ENCODE results near the gene CREB3L4. TPM values are rescaled to one million over a fixed set of nuclear protein-coding genes. Genes with fewer than 3 reads are reported as not detected.

The CREB3L4 gene, protein sequence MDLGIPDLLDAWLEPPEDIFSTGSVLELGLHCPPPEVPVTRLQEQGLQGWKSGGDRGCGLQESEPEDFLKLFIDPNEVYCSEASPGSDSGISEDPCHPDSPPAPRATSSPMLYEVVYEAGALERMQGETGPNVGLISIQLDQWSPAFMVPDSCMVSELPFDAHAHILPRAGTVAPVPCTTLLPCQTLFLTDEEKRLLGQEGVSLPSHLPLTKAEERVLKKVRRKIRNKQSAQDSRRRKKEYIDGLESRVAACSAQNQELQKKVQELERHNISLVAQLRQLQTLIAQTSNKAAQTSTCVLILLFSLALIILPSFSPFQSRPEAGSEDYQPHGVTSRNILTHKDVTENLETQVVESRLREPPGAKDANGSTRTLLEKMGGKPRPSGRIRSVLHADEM
- 26.4 TPM for polyA plus RNA-seq (2012; ENCODE audit: insufficient read depth, insufficient read length)

- DNase-seq (ENCODE audit: low read depth, low spot score) = peak; percentile 99
- H3K4me3 ChIP-seq (ENCODE audit: low read length) = peak within 1 kb of the TSS; percentile 72
These were observed at the start of gene CREB3L4 for GRCh38 chr1:153967107-153967999. Gene CREB3L4, plus strand, starts transcription at chr1:153967902. Its CDS starts 624 bp downstream, at chr1:153968526.

DNA sequence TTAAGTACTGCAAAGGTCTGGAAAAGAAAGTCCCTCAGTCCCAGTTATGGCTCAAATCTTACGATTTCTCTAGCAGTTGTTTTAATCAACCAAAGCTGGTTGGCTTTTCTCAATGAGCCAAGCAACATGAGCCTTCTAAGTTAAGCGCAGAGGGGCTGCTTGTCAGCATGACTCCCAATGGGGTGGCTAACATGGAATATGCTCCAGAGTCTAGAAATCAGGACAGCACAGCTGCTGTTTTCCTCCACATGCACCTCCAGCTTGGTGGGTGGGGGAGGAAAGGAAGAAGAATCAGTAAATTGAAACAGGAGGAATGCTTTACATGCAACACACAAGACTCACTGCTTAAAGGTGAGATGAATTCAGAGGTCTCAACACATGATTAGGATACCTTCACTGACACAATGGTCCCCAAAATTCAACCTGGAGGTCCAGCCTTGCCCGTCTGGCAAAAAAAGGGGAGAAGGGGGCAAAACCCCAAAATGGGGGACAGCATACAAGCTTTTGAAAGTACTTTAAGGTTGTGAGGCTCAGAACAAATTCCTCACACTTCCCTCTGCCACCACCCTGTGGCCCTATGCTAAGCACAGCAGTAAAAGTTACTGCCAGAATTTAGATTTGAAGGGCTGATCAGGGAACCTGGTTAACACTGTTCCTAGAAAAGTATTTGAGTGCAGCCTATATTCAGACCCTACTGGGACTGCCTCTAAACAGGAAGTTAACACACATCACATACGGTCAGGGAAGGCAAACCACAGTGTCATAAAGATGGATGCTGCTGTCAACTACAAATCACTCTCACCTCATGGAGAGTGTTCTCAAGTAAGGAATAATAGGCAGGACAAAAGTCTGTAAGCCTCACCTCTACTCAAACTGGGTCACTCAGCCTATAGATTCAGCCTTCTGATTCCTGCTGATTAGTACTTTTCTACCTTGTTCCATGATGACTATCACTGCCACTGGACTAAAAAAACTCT lies 47.5 kb upstream of the CREB3L4 start:
- DNase-seq (ENCODE audit: low read depth, low spot score) = peak; percentile 65
- H3K4me3 ChIP-seq (ENCODE audit: low read length) = peak overlapping the region; percentile 94

GRCh38 chr1:153921080-153921802 lies 46.5 kb upstream of the CREB3L4 start:
- no peak for DNase-seq (ENCODE audit: low read depth, low spot score)
- H3K4me3 ChIP-seq (ENCODE audit: low read length) = peak overlapping the region; percentile 94

DNA sequence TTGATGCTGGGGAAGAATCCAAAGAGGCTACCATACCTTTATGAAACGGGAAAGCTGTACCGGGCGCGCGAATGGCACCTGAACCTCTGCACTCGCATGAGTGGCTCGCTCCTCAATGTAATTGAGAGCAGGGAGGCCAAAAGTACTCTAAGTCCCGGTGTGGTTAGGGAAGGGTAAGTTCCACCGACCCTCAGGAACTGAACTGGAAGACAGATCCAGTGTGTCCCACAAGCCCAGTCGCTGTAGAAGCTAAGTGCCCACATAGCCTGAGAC lies 46.0 kb upstream of the CREB3L4 start:
- DNase-seq (ENCODE audit: low read depth, low spot score) = no peak
- H3K4me3 ChIP-seq (ENCODE audit: low read length) = peak overlapping the region; percentile 94

DNA sequence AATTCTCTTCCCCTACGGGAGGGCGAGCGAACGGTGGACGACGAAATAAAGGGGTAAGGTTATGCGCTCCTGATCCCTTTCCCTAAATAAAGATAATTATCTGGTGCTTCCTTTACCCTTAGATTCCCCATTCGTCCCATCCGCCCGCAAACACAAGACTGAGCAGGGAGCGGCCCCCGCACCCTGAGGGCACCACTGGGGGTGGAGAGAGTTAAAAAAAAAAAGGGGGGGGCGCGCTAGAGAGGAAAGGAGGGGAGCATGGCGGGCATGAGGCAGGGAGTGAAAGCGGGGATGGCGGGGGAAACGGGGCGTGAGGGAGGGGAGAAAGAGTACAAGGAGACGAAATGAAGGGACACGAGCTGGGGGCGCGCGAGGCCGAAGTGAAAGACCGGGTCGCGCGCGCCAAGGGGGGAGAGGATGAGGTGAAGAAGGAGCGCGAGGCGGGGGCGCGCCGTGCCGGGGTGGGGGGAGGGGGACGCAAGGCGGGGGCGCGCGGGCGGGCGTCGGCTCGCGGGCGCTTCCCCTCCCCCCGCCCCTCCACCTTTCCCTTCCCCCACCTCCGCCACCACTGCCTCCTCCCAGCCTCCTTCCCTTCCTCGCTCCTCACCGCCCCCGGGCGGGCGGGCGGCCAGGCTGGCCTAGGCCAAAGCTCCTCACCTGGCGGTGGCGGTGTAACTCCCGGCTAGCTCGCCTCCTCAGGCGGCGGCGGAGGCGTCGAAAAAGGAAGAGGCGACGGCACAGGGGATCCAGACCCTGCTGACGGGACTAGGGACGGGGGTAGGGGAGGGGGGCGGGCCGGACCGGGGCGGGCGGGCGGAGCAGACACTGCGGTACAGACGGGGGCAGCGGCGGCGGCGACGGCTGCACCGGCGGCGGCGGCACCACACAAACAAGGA lies 45.4 kb upstream of the CREB3L4 start:
- DNase-seq (ENCODE audit: low read depth, low spot score) = peak; percentile 72
- H3K4me3 ChIP-seq (ENCODE audit: low read length) = peak overlapping the region; percentile 94

DNA sequence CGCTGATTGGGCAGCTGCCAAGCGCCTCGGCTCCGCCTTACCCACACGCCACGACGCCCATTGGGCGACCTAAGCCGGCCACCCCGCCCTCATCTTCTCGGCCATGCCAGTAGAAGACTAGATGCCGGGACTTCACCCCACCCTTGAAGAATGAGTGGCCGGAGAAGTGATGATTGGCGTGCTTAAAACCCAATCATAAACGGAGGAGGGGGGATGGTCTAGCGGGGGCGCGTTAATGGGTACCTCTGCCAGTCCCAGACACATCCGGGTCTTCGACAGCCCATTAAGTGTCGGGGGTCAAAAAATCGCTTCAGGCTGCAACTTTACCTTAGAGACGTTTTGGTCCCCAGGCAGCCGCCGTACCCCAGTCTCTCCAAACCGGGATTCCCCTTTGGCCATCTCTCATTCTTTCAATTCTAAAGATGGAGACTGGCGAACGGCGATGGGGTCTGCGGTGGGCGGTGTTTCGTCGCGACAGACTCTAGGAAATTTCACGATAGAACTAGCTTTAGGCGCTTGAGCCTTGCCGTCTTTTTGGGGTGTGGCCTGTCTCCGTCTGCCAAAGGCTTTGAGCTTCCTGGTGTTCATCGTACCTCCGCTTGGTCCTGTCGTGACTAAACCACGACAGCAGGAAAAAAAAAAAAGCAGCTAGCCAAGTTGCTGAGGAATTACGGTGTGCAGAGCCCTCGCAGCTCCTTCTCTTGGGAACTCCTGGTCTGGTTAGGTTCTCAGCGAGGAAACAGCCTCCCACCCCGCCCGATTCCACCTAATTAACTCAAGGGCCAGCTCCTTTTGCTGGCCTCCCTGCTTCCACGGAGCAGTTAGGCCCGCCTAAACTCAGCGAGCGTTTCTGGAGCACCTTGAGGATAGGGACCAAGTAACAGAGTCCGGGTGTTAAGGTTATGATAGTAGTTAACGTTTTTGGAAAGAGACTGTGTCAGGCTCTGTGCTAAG lies 44.5 kb upstream of the CREB3L4 start, which contains the start of gene GATAD2B:
TSS of gene GATAD2B (minus strand) at position 1 of the 954 bp plus-strand sequence. CDS start 94,625 bp downstream, outside the sequence.
- peak; percentile 100 for DNase-seq (ENCODE audit: low read depth, low spot score)
- peak within 1 kb of the TSS; percentile 95 for H3K4me3 ChIP-seq (ENCODE audit: low read length)

GRCh38 chr1:153926405-153926804 lies 41.3 kb upstream of the CREB3L4 start:
- DNase-seq (ENCODE audit: low read depth, low spot score) = no peak

DNA sequence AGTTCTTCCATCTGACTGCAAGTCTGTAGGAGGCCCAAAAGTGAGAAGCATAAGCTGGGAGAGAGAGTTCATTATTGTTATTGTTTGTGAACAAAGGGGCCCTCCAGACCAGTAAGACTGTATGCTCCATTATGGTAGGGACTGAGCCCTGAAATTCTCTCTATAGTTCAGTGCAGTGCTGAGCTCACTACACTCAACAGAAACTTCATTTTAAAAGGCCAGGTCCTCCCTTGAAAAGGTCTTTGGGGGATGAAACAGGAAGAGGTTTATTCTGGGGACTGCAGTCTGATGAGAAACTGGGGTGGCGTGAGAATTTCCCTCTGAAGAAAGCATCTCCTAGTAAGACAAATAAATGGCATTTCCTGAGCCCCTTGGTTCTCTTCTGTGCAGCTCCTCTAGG lies 39.5 kb upstream of the CREB3L4 start:
- no peak for DNase-seq (ENCODE audit: low read depth, low spot score)
- H3K4me3 ChIP-seq (ENCODE audit: low read length) = no peak overlapping the region

More at GRCh38 chr1:153926405-153926804, 41.3 kb upstream of the CREB3L4 start:
- no peak overlapping the region for H3K4me3 ChIP-seq (ENCODE audit: low read length)

DNA sequence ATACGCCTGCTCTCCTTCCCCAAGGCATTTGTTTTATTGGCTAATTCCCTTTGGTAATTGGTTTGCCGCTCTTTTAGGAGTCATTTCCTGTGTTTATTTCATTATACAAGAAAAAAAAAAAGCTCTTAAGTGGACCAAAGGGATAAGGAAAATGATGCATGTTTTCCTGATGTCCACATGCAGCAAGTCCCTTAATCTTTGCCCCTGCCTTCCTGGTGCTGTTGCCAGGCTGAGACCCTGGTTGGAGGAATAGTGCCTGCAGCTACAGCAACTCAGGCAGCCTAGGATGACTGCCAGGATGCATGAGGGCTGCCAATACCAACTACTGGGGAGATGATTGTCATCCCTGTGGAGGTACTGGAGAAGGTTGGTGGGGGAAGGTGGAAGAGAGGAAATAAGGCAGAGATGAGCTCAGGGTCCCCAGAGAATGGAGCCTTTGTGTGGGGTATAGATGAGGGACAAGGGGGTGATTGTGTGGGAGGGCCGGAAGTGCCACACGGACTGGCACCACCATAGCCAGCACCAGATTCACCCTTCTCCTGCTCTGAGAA lies 38.8 kb upstream of the CREB3L4 start:
- no peak for DNase-seq (ENCODE audit: low read depth, low spot score)
- no peak overlapping the region for H3K4me3 ChIP-seq (ENCODE audit: low read length)

GRCh38 chr1:153929426-153929825 lies 38.3 kb upstream of the CREB3L4 start:
- no peak for DNase-seq (ENCODE audit: low read depth, low spot score)
- no peak overlapping the region for H3K4me3 ChIP-seq (ENCODE audit: low read length)

DNA sequence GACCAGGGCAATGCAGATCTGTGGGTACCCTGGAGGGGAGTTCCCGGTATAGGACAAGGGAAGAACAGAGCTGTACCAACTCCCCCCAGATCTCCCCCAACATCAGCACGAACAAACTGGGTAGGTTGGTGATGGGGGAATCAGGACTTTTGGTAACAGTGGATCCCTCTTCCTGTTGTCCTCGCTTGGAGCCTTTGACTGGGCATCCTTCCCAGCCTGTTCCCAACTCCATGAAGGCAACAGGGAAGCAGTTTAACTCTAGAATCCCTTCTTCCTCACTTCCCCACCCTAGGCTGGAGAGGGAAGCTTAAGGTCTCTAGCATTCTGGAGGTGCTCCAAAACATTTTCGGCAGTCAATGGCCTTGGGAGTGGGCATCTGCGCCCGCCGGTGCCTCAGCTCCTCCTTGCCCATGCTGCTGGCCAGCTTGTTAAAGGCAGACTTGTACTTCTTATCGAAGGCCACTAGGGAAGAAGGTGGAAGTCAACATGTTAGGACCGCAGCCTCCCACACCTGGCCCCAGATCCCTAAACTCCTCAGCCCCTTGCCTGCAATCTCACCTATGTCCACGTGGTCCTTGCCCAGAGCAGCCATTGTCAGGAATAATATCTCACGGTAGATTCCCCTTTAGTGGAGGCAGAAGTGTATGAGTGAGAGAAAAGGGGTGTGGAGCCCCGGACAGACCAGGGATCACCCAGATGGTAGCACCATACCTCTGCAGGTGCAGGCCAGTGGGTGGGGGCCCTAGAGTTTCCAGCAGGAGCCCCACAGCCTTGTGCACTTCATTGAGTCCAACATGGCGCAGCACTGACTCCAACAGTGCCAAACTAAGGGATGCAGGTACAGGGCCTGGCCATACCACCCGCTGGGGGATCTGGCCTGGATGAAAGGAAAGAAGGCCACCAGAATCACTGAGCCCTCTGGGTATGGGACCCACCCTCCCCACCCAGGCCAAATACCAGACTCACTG lies 37.4 kb upstream of the CREB3L4 start:
- no peak for DNase-seq (ENCODE audit: low read depth, low spot score)

DNA sequence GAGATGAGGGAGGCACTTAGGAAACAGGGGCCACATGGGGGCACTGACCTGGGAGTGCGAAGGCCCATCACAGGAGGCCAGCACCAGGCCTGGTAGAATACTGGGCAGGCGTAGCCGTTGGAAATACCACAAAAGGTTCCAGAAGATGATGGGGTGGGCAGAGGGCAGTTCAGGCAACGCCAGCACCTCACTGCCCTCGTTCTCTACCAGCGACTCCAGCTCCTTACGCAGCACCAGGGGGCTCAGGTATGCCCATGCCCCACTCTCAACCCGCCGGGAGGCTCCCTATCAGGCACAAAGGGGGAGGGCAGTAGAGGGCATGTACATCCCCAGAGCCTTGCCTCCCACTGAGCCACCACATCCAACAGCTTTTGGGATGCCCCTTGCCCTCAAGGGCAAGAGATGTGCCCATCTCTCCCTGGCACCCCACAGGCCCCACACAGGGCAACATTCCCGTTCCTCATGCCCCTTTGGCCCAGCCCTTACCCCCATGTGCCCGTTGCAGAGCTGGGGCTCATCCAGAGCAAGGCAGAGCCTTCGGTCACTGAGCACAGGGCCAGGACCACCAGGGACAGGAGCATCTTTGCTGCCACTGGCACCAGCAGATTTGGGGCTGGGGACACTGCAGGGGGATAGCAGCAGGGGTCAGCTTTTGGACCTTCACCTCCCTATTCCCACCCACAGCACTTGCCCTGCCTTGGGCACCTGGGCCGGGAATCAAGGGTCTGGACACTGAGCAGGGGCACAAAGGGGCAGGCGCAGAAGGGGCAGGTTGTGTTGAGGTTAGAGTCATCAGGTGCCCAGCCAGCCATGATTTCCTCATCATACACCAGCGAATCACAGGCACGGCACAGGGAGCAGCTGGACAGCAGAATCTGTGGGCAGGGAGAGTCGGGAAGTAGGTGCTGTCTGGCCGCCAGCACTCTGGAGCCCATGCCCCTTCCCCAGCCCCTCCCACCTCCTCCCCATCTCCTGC lies 35.3 kb upstream of the CREB3L4 start:
- DNase-seq (ENCODE audit: low read depth, low spot score) = no peak
- H3K4me3 ChIP-seq (ENCODE audit: low read length) = no peak overlapping the region

More for the DNA sequence above, 37.4 kb upstream of the CREB3L4 start:
- H3K4me3 ChIP-seq (ENCODE audit: low read length) = no peak overlapping the region

DNA sequence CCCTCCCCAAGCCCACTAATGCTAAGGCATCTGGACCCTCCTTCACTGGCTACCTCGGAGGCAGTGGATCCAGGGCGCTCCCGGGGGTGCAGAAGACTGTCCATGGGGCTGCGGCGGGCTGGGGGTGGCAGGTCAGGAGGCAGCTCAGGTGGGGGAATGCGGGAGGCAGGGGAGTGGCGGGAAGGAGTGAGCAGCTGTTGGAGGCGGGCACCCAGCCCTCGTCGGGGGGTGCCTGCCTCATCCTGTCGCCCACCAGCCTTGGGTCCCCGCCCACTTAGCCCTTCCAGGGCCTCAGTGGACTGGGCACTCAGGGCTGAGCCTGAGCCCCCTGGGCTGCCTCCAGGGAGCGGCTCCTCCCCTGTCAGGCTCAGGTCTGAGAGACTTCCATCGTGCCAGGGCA lies 34.3 kb upstream of the CREB3L4 start:
- H3K4me3 ChIP-seq (ENCODE audit: low read length) = no peak overlapping the region
- no peak for DNase-seq (ENCODE audit: low read depth, low spot score)

GRCh38 chr1:153933955-153934354 lies 33.7 kb upstream of the CREB3L4 start:
- no peak for DNase-seq (ENCODE audit: low read depth, low spot score)
- H3K4me3 ChIP-seq (ENCODE audit: low read length) = no peak overlapping the region
